ENCODE results near the gene RGS19.

The RGS19 gene

GRCh38 chr20:64038224-64038564 lies 41.1 kb downstream of the RGS19 start:
- Mint-ChIP-seq H3K4me1 (peaks cover 45% of the 10 kb centered on the region), H3K9me3 (no peaks in the 10 kb centered on the region), H3K27me3 (ENCODE audit: low read depth, poor library complexity) (peaks cover 65% of the 10 kb centered on the region), H3K36me3 (ENCODE audit: low read depth) (peaks cover 13% of the 10 kb centered on the region), H3K4me3 (no peak overlapping the region), H3K27ac (no peak overlapping the region)
- DNase-seq = no peak
- TF ChIP-seq, protein P1, sequence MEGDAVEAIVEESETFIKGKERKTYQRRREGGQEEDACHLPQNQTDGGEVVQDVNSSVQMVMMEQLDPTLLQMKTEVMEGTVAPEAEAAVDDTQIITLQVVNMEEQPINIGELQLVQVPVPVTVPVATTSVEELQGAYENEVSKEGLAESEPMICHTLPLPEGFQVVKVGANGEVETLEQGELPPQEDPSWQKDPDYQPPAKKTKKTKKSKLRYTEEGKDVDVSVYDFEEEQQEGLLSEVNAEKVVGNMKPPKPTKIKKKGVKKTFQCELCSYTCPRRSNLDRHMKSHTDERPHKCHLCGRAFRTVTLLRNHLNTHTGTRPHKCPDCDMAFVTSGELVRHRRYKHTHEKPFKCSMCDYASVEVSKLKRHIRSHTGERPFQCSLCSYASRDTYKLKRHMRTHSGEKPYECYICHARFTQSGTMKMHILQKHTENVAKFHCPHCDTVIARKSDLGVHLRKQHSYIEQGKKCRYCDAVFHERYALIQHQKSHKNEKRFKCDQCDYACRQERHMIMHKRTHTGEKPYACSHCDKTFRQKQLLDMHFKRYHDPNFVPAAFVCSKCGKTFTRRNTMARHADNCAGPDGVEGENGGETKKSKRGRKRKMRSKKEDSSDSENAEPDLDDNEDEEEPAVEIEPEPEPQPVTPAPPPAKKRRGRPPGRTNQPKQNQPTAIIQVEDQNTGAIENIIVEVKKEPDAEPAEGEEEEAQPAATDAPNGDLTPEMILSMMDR (IDR thresholded peaks at IDR 0.05) = no peak

- no peak for DNase-seq
- Mint-ChIP-seq H3K27ac (no peak overlapping the region), H3K36me3 (ENCODE audit: low read depth) (peaks cover 13% of the 10 kb centered on the region), H3K9me3 (no peaks in the 10 kb centered on the region), H3K4me3 (peak overlapping the region; percentile 53), H3K27me3 (ENCODE audit: low read depth, poor library complexity) (peaks cover 61% of the 10 kb centered on the region), H3K4me1 (peaks cover 45% of the 10 kb centered on the region)
- TF ChIP-seq, protein P1 (IDR thresholded peaks at IDR 0.05) = no peak
Measured at GRCh38 chr20:64037498-64038213, 41.7 kb downstream of the RGS19 start.

DNA sequence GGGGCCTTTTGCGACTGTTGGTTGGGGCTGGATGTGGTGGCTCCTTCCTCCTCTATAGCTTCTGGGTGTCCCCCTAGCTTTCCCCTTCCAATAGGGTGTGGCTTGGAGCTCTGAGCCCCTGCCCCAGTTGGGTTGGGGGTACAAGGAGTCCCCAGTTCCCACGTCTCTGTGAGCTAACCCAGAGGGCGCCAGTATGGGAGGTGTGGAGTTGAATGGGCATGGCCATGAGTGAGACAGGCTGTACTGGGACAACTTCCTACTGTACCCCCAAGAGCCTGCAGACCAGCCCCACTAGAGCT lies 42.2 kb downstream of the RGS19 start:
- H3K9me3 Mint-ChIP-seq = no peaks in the 10 kb centered on the region
- no peak overlapping the region for H3K27ac Mint-ChIP-seq
- H3K4me1 Mint-ChIP-seq = peaks cover 45% of the 10 kb centered on the region
- peaks cover 13% of the 10 kb centered on the region for H3K36me3 Mint-ChIP-seq (ENCODE audit: low read depth)
- peaks cover 59% of the 10 kb centered on the region for H3K27me3 Mint-ChIP-seq (ENCODE audit: low read depth, poor library complexity)
- H3K4me3 Mint-ChIP-seq = no peak overlapping the region
- DNase-seq = no peak
- TF ChIP-seq, protein P1 (IDR thresholded peaks at IDR 0.05) = no peak

DNA sequence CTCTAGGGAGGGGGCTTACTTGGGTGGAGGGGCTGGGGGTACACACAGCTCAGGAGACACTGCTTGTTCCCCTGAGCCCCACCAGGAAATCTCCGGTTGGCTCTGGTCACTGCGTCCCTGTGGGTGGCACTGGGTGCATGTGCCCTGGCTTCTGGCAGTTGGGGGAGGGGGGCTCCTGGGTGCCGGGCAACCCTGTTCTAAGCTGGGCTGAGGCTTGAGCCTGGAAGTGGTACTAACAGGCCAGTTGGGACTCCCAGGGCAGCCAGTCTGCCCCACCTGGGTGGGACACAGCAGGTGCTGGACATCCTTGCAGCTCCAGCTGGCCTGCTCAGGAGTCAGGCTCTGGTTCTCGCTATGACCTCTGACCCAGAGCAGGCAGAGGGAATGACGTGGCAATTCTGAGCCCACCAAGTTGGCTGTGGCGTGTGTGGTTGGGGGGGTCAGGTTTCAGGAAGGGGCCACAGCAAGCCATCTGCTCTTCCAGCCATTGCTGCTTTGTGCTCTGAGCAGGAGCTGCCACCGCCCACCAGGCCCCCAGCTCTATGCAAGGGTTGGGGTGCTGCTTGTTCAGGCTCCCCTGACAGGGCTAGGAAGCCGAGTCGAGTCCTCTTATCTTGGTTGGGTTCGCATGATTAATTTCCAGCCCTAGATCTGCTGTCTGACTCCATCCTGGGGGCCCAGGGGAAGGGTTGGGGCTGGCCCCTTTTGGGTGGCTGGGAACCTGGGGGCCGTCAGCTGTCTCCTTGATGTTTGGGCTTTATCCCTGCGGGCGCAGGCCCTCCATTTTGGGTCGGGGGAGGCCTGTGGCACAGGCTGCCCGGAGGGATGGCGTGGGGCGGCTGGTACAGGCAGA lies 42.7 kb downstream of the RGS19 start:
- DNase-seq = no peak
- H3K4me1 Mint-ChIP-seq = peaks cover 45% of the 10 kb centered on the region
- no peak overlapping the region for H3K4me3 Mint-ChIP-seq
- H3K27ac Mint-ChIP-seq = no peak overlapping the region
- H3K9me3 Mint-ChIP-seq = no peaks in the 10 kb centered on the region
- peaks cover 15% of the 10 kb centered on the region for H3K36me3 Mint-ChIP-seq (ENCODE audit: low read depth)
- TF ChIP-seq, protein P1 (IDR thresholded peaks at IDR 0.05) = no peak
- H3K27me3 Mint-ChIP-seq (ENCODE audit: low read depth, poor library complexity) = peaks cover 53% of the 10 kb centered on the region

DNA sequence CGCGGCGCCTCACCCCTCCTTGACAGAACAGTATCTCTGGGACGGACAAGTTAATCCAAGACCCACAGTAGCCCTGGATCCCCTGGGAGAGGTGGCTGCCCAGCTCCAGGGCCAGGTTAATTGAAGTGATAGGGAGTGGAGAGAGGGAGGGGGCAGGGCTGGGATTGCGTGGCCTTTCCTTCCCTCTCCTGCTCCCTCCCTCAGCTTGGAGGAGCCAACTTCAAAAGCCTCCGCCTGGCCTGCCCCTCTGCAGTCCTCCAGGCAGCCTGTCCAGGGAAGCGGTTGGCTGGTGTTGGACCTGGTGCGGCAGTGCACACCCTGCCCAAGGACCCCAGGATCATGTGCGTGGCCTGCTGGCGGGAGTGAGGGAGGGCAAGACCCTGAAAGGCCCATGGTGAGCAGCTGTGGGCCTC lies 43.4 kb downstream of the RGS19 start, which contains the start of gene C20orf204:
Gene C20orf204 (plus strand): TSS at position 250 of the 413 bp plus-strand sequence. CDS start 142 bp downstream, at position 392.
- Mint-ChIP-seq H3K27me3 (ENCODE audit: low read depth, poor library complexity) (peaks cover 46% of the 10 kb centered on the region), H3K9me3 (no peaks in the 10 kb centered on the region), H3K36me3 (ENCODE audit: low read depth) (peaks cover 22% of the 10 kb centered on the region), H3K4me1 (peaks cover 45% of the 10 kb centered on the region), H3K27ac (no peak within 1 kb of the TSS), H3K4me3 (peak within 1 kb of the TSS; percentile 40)
- DNase-seq = no peak
- TF ChIP-seq, protein P1 (IDR thresholded peaks at IDR 0.05) = no peak

Measured in nephron progenitor cell (in vitro differentiated cells).